Activated CD8-positive, alpha-beta memory T cell treated with anti-CD3 and anti-CD28 coated beads, Interleukin-2, amount 50 U/mL, for 1 hour (primary cell): ENCODE data around the gene CIP2A.

ENCODE experiments used
- DNase-seq: peaks from one replicate; pipeline ENCODE4 v3.0.0-alpha.2; 2020; ENCODE audit errors: extremely low read depth

The CIP2A gene

GRCh38 chr3:108511055-108511454 lies 78.2 kb downstream of the CIP2A start:
- DNase-seq, result no peak

DNA sequence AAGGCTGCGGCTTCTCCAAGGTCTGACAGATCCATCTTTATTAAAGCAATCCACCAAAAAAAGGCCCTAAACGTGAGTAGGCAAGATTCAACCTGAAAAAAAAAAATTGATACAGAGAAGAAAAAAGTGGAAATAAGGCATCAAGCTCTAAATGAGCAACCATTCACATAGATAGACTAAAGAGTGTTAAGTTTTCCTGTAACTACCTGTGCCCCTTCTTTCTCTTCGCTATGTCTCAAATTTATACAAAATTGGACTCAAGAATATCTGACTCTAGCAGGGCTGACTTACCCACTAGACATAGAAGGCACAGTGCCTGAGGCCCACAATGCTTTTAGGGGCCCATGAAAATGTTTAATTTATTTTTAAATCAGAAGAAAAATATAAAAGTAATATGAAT lies 78.7 kb downstream of the CIP2A start, which contains the start of gene MYH15:
Gene MYH15 (minus strand): TSS at position 101 of the 400 bp plus-strand sequence. CDS start 66 bp downstream, at position 35.
- DNase-seq, result no peak

- no peak for DNase-seq
Observed at GRCh38 chr3:108509871-108510270, 79.4 kb downstream of the CIP2A start.

GRCh38 chr3:108509263-108509662 lies 80.0 kb downstream of the CIP2A start:
- no peak for DNase-seq

- DNase-seq, result no peak
Observed at GRCh38 chr3:108507902-108508301, 81.3 kb downstream of the CIP2A start.

- DNase-seq, result no peak
Observed at GRCh38 chr3:108505811-108506210, 83.4 kb downstream of the CIP2A start.

- no peak for DNase-seq
Observed at GRCh38 chr3:108503722-108504121, 85.5 kb downstream of the CIP2A start.

DNA sequence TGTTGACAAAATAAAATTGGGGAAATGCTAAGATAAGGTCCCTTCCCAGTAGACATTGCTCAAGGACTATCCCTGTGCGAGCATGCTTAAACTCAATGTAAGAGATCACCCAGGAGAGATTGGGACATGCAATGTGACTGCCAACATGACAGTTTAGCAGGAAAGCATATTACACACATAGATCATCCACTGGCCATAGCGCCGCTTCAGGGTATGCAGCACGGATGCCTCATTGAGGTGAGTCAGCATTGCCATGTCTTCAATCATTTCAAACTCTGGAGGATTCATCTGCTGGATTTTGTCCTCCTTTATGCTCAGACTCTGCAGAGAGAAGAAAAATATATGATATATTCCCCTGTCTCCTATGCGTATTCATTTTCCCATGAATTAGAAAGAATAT lies 87.7 kb downstream of the CIP2A start:
- no peak for DNase-seq

- DNase-seq, result no peak
Observed at GRCh38 chr3:108500728-108501127, 88.5 kb downstream of the CIP2A start.
